OCI-LY1 (cell line): Measurements from ENCODE around the gene ESPL1.

Experiments
- H2AFZ ChIP-seq: fragments of 200-600 bp; sonication (generic), shearing (Covaris generic); 2 replicates; pipeline ENCODE4 v1.6.0; 2014; ENCODE audit warnings: antibody characterized with exemption, mild to moderate bottlenecking, low read length
- H3F3A ChIP-seq: fragments of 200-600 bp; sonication (generic), shearing (Covaris generic); 2 replicates; pipeline ENCODE4 v1.6.0; 2014; ENCODE audit warnings: mild to moderate bottlenecking, antibody characterized with exemption, low read length, moderate library complexity; ENCODE audit not compliant: insufficient read depth
- H3K27ac ChIP-seq: fragments of 200-600 bp; sonication (generic); 2 replicates; pipeline ENCODE4 v1.5.1; 2014; ENCODE audit warnings: low read length, mixed run types, mild to moderate bottlenecking, low read depth; ENCODE audit not compliant: poor library complexity, severe bottlenecking
- H3K27me3 ChIP-seq: fragments of 200-600 bp; sonication (generic); 2 replicates; pipeline ENCODE4 v1.6.0; 2014; ENCODE audit warnings: antibody characterized with exemption, mild to moderate bottlenecking, low read length, moderate library complexity; ENCODE audit not compliant: insufficient read depth
- H3K36me3 ChIP-seq: fragments of 200-600 bp; sonication (generic); 2 replicates; pipeline ENCODE4 v1.6.1; 2014; ENCODE audit warnings: mild to moderate bottlenecking, antibody characterized with exemption, low read length, moderate library complexity, mixed read lengths; ENCODE audit not compliant: insufficient read depth
- H3K4me1 ChIP-seq: fragments of 200-600 bp; sonication (generic); 2 replicates; pipeline ENCODE4 v1.5.1; 2014; ENCODE audit warnings: mild to moderate bottlenecking, low read length, moderate library complexity; ENCODE audit not compliant: insufficient read depth, severe bottlenecking
- H3K4me2 ChIP-seq: fragments of 200-600 bp; sonication (generic), shearing (Covaris generic); 2 replicates; pipeline ENCODE4 v1.6.1; 2014; ENCODE audit warnings: low read length
- H3K4me3 ChIP-seq: fragments of 200-600 bp; sonication (generic); 2 replicates; pipeline ENCODE4 v1.5.1; 2014; ENCODE audit warnings: low read length, low read depth, mild to moderate bottlenecking, mixed read lengths; ENCODE audit not compliant: poor library complexity, severe bottlenecking
- H3K79me2 ChIP-seq: fragments of 200-600 bp; shearing (Covaris generic); 2 replicates; pipeline ENCODE4 v1.6.1; 2016; ENCODE audit warnings: mixed run types, low read length, mixed read lengths; ENCODE audit not compliant: insufficient read depth
- H3K9ac ChIP-seq: fragments of 200-600 bp; sonication (generic), shearing (Covaris generic); 2 replicates; pipeline ENCODE4 v1.6.1; 2014; ENCODE audit warnings: mild to moderate bottlenecking, low read length, mixed read lengths
- H3K9me2 ChIP-seq: fragments of 200-600 bp; sonication (generic), shearing (Covaris generic); 2 replicates; pipeline ENCODE4 v1.6.1; 2014; ENCODE audit warnings: low read depth, mild to moderate bottlenecking, low read length, mixed read lengths
- H3K9me3 ChIP-seq: fragments of 200-600 bp; shearing (Covaris generic); 2 replicates; pipeline ENCODE4 v1.6.1; 2014; ENCODE audit warnings: low read length, mixed read lengths
- H4K20me1 ChIP-seq: fragments of 200-600 bp; sonication (generic), shearing (Covaris generic); 2 replicates; pipeline ENCODE4 v1.6.0; 2016; ENCODE audit warnings: mild to moderate bottlenecking, low read length; ENCODE audit not compliant: insufficient read depth
- EZH2 ChIP-seq: fragments of 200-600 bp; sonication (generic), shearing (Covaris generic); IDR thresholded peaks from 2 replicates; pipeline ENCODE4 v1.8.0; 2017; ENCODE audit warnings: borderline replicate concordance, mixed run types, mild to moderate bottlenecking, antibody characterized with exemption, low read length, moderate library complexity, mixed read lengths
- TF ChIP-seq, protein P1 (sequence below): fragments of 200-600 bp; sonication (generic), shearing (Covaris generic); IDR thresholded peaks from 2 replicates; pipeline ENCODE4 v1.5.1; 2017; ENCODE audit warnings: mild to moderate bottlenecking, antibody characterized with exemption, low read length, moderate library complexity, mixed read lengths

ESPL1 gene

DNA sequence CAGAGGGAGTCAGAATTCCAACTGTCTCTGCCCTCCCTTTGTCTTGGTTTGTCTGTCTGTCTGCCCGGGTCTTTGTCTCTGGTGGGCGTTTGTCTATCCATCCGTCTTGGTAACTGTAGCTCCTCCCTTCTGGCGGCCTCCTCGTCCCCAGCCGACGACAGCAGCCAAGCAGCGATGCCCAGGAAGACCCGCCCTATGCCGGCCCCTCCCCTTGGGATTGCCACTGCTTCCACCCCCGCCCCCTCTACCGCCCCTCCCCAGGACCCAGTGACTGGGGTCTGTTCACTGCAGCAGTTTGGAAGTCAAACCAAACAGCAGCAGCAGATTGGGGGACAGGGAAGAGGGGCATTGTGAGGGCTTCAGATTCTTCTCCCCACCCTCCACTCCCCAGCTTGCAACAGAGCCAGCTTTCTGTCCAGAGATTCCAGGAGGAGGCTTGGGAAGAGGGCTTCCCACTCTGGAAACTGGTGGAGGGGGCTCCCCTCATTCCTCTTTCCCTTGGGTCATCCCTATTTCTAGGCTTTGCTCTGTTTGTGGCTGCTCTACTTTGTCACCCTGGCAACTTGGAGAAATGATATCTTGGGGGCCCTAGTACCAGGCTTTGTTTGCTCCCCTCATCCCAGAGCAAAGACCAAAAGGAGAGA lies 33.7 kb upstream of the ESPL1 start:
- Histone ChIP-seq H3K79me2 (no peaks in the 10 kb centered on the region), H3K36me3 (no peaks in the 10 kb centered on the region), H3K27ac (no peak overlapping the region), H3K4me1 (peaks cover 6% of the 10 kb centered on the region), H3K27me3 (peaks cover 3% of the 10 kb centered on the region; the same call in 1 of the 2 replicates), H3K4me3 (no peak overlapping the region), H3K9ac (no peak overlapping the region), H2AFZ (no peak overlapping the region), H4K20me1 (no peaks in the 10 kb centered on the region), H3F3A (no peaks in the 10 kb centered on the region), H3K9me2 (no peaks in the 10 kb centered on the region), H3K4me2 (no peak overlapping the region), H3K9me3 (no peaks in the 10 kb centered on the region)
- TF ChIP-seq EZH2, result no peak
- TF ChIP-seq, protein P1, sequence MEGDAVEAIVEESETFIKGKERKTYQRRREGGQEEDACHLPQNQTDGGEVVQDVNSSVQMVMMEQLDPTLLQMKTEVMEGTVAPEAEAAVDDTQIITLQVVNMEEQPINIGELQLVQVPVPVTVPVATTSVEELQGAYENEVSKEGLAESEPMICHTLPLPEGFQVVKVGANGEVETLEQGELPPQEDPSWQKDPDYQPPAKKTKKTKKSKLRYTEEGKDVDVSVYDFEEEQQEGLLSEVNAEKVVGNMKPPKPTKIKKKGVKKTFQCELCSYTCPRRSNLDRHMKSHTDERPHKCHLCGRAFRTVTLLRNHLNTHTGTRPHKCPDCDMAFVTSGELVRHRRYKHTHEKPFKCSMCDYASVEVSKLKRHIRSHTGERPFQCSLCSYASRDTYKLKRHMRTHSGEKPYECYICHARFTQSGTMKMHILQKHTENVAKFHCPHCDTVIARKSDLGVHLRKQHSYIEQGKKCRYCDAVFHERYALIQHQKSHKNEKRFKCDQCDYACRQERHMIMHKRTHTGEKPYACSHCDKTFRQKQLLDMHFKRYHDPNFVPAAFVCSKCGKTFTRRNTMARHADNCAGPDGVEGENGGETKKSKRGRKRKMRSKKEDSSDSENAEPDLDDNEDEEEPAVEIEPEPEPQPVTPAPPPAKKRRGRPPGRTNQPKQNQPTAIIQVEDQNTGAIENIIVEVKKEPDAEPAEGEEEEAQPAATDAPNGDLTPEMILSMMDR, result no peak

DNA sequence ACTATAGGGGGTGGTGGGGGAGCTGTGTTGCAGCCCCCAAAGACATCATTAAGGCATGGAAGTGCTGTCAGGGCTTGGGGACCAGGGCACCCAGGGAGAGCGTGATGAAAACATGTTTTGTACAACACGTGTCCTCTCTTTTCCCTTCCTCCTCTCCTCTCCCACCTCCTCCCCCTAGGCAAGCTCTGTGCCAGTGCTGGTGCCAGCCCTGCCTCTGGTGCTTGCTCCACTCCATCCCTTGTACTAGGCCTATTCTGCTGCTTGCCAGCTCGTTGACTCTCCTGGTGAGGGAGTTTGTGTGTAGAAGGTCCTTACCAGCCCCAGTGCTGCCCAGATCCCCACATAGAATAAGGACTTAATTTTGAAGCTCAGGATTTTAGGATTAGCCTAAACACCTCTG lies 32.9 kb upstream of the ESPL1 start:
- Histone ChIP-seq H3K9ac (no peak overlapping the region), H3K4me1 (peaks cover 6% of the 10 kb centered on the region), H3F3A (no peaks in the 10 kb centered on the region), H3K9me2 (no peaks in the 10 kb centered on the region), H3K27me3 (peaks cover 3% of the 10 kb centered on the region; the same call in 1 of the 2 replicates), H3K9me3 (no peaks in the 10 kb centered on the region), H3K4me3 (no peak overlapping the region), H3K79me2 (no peaks in the 10 kb centered on the region), H4K20me1 (no peaks in the 10 kb centered on the region), H3K27ac (no peak overlapping the region), H3K36me3 (no peaks in the 10 kb centered on the region), H3K4me2 (no peak overlapping the region), H2AFZ (no peak overlapping the region)
- TF ChIP-seq, protein P1, result no peak
- TF ChIP-seq EZH2, result no peak

DNA sequence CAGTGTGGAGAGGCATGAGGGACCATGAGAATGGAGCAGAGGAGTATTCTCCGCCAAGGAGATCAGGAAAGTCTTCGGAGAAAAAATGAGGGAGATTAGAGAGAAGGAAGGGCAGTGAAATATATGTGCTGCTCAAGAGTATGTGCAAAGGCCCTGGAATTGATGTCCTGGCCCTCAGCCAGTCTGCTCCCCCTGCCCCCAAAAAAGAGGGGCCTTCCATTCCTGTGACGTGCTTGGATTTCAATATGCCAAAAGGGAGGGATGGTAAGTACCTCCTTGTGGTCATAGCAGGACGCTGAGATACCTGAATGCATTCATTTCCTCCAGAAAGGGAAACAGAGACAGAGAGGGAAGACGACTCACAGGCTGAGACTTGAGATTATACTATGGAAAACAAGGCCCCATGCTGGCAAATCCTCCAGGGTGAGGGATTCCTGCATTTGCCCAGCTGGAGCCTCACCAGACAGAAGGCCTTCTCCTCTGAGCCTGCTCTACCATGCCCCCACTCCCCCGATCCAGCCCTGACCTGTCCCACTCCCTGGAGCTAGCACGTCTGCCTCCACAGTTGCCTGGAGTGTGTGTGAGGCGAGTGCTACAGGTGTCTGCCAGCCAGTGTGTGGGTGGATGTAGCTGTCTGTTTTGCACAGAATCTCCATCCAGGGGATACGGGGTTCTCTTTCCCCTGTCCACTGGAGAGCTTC lies 32.2 kb upstream of the ESPL1 start:
- no peak overlapping the region for H3K4me2 ChIP-seq
- H3K9me2 ChIP-seq, result no peaks in the 10 kb centered on the region
- no peak overlapping the region for H3K9ac ChIP-seq
- no peaks in the 10 kb centered on the region for H3K36me3 ChIP-seq
- H3K27me3 ChIP-seq, result peaks cover 3% of the 10 kb centered on the region; the same call in 1 of the 2 replicates
- H3K4me1 ChIP-seq, result peaks cover 6% of the 10 kb centered on the region
- H2AFZ ChIP-seq, result no peak overlapping the region
- H3K9me3 ChIP-seq, result no peaks in the 10 kb centered on the region
- no peak overlapping the region for H3K27ac ChIP-seq
- no peaks in the 10 kb centered on the region for H3K79me2 ChIP-seq
- no peaks in the 10 kb centered on the region for H3F3A ChIP-seq
- TF ChIP-seq EZH2, result no peak
- TF ChIP-seq, protein P1, result no peak
- no peaks in the 10 kb centered on the region for H4K20me1 ChIP-seq
- no peak overlapping the region for H3K4me3 ChIP-seq
